Astrocyte (in vitro differentiated cells and primary cell): ENCODE results near the gene ESRP2.

Source experiments
- EZH2 ChIP-seq: IDR thresholded peaks from 2 replicates; pipeline ENCODE4 v1.6.1; 2012; ENCODE audit warnings: mild to moderate bottlenecking, low read length, inconsistent platforms; ENCODE audit not compliant: insufficient read depth
- TF ChIP-seq, protein P1 (sequence below): IDR thresholded peaks from 2 replicates; pipeline ENCODE4 v1.5.1; 2011; ENCODE audit warnings: low read depth, mild to moderate bottlenecking, inconsistent platforms, low read length, moderate library complexity; ENCODE audit not compliant: insufficient read depth

- TF ChIP-seq, protein P1, sequence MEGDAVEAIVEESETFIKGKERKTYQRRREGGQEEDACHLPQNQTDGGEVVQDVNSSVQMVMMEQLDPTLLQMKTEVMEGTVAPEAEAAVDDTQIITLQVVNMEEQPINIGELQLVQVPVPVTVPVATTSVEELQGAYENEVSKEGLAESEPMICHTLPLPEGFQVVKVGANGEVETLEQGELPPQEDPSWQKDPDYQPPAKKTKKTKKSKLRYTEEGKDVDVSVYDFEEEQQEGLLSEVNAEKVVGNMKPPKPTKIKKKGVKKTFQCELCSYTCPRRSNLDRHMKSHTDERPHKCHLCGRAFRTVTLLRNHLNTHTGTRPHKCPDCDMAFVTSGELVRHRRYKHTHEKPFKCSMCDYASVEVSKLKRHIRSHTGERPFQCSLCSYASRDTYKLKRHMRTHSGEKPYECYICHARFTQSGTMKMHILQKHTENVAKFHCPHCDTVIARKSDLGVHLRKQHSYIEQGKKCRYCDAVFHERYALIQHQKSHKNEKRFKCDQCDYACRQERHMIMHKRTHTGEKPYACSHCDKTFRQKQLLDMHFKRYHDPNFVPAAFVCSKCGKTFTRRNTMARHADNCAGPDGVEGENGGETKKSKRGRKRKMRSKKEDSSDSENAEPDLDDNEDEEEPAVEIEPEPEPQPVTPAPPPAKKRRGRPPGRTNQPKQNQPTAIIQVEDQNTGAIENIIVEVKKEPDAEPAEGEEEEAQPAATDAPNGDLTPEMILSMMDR = no peak
- no peak for TF ChIP-seq EZH2
These were observed 47.4 kb upstream of the ESRP2 start for GRCh38 chr16:68283346-68283745.
